HG03064 (cell line): ENCODE measurements around the gene LMNTD2.

Experiments used
- ATAC-seq: cut with Tn5 transposase; IDR thresholded peaks from one replicate; pipeline ENCODE4 v1.9.1; 2021; ENCODE audit warnings: low read depth; ENCODE audit not compliant: unreplicated experiment

The LMNTD2 gene

GRCh38 chr11:560305-561147 lies at the start of gene LMNTD2, which contains the start of gene RASSF7:
TSS of gene LMNTD2 (minus strand) at chr11:560738. CDS start at chr11:560716, 22 bp downstream.
TSS of gene RASSF7 (plus strand) at chr11:560970. CDS start at chr11:561769, 799 bp downstream.
- peak; percentile 58 for ATAC-seq

- no peak for ATAC-seq
Measured at GRCh38 chr11:609341-609811, 48.8 kb upstream of the LMNTD2 start.

- no peak for ATAC-seq
Measured at GRCh38 chr11:608791-609251, 48.3 kb upstream of the LMNTD2 start.

- no peak for ATAC-seq
Measured at GRCh38 chr11:607971-608659, 47.6 kb upstream of the LMNTD2 start.

DNA sequence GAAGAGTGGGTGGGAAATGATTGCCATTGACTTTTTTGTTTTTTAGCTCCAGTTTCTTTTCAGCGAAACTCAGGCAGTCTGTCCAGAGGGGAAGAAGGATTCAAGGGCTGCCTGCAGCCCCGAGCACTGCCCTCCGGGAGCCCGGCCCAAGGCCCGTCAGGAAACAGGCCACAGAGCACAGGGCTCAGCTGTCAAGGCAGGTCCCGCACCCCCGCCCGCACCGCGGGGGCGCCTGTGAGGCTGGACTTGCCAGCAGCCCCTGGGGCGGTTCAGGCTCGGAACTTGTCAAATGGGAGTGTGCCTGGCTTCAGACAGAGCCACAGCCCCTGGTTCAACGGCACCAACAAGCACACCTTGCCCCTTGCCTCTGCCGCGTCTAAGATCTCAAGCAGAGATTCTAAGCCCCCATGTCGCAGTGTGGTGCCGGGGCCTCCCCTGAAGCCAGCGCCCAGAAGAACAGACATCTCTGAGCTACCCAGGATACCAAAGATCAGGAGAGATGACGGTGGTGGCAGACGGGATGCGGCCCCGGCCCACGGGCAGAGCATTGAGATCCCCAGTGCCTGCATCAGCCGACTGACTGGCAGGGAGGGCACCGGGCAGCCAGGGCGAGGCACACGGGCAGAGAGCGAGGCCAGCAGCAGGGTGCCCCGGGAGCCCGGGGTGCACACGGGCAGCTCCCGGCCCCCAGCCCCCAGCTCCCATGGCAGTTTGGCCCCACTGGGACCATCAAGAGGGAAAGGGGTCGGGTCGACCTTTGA lies 46.7 kb upstream of the LMNTD2 start:
- ATAC-seq, result no peak

DNA sequence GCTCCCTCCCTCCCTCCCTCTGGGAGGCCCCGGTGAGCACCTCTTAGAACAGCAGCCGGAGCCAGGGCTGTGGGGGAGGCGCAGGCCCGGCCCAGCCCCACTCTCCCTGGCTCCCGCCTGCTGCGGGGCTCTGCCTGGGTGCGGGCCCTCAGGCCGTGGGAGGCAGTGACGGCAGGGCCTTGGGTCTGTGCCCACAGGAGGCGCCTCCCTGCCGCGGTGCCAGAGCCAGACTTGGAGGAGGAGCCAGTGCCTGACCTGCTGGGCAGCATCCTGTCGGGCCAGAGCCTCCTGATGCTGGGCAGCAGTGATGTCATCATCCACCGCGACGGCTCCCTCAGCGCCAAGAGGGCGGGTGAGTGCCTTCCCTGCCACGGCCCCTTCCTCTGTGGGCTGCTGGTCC lies 45.7 kb upstream of the LMNTD2 start:
- ATAC-seq, result no peak

- ATAC-seq, result no peak
Measured at GRCh38 chr11:605286-606129, 45.0 kb upstream of the LMNTD2 start.

- no peak for ATAC-seq
Measured at GRCh38 chr11:603154-603553, 42.6 kb upstream of the LMNTD2 start.

DNA sequence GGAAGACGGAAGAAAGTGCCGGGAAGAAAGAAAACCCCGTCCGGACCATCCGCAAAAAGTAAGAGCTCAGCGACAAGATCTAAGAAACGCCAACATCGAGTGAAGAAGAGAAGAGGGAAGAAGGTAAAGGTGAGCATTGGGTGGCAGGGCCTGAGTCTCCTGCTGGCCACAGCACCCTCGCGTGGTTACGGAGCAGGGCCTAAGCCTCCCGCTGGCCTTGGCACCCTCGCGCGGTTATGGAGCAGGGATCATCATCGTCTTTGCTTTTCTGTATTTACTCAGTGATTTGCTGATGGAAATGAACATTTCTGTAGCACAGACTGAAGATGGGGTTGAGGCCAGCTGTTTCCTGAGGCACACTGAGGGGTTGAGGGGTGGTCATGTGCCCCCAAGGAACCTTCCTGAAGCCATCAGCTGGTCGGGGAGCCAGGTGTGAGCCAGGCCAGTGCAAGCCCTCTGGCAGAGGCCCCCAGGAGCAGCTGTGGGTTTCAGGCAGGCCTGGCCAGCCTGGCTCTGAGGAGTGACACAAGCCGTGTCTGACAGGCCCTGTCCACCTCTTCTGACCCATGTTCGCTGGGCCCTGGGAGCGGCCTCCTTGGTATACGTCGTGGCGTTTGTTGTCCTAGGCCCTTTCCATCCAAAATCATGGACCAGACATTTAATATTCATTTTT lies 41.2 kb upstream of the LMNTD2 start:
- ATAC-seq, result no peak

GRCh38 chr11:598005-598680 lies 37.6 kb upstream of the LMNTD2 start:
- ATAC-seq, result no peak

- no peak for ATAC-seq
Measured at GRCh38 chr11:597166-597725, 36.7 kb upstream of the LMNTD2 start.

DNA sequence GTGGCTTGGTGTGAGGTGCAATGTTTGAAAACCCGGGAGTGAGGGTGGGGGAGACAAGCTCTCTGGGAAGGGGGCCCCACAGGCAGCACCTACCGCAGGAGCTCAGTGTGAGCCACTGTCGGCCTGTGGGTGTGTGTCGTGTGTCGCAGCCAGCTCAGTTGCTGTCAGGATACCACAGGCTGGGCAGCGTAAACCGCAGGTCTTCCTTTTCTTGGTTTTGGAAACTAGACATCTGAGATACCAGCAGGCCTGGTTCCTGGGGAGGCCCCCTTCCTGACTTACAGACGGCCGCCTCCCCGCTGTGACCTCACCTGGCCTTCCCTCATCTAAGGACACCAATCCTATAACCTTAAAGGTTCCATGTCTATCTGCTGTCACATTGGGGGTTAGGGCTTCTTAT lies 35.8 kb upstream of the LMNTD2 start:
- ATAC-seq, result no peak

DNA sequence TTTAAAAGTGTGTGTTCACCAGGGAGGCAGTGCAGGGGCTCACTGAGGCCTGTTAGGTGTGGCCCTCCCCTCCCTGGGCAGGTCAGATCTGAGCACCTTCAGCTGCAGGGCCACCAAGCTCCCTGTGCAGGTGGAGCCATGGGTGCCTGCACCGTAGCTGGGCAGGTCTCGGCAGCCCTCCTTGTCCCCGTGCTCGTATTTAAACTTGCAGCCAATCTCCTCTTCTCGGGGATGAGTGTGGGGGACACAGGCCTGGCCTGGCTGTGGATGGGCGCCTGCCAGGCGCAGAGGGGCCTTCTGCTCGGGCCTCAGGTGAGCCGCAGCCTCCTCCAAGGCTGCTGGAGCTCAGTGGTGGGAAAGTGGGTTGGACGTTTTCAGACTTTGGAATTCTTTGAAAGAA lies 34.9 kb upstream of the LMNTD2 start:
- ATAC-seq, result no peak

DNA sequence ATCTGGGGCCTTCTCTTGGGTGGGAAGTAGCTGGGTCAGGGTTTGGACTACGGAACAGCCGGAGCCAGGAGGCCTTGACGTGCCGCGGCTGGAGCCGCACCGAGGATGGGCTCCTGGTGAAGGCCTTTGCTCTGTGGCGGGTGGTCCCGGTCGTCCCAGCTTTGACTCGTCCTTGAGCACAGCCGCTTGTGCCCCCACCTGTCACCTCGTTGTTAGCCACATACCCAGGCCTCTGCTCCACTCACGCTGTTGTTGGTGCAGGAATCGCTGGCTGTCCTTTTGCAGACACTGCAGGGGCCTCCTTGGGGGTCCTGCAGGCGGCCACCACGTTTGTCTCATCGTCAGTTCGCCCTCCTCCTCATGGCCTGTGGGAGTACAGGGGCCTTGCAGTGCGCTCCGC lies 32.8 kb upstream of the LMNTD2 start:
- no peak for ATAC-seq

DNA sequence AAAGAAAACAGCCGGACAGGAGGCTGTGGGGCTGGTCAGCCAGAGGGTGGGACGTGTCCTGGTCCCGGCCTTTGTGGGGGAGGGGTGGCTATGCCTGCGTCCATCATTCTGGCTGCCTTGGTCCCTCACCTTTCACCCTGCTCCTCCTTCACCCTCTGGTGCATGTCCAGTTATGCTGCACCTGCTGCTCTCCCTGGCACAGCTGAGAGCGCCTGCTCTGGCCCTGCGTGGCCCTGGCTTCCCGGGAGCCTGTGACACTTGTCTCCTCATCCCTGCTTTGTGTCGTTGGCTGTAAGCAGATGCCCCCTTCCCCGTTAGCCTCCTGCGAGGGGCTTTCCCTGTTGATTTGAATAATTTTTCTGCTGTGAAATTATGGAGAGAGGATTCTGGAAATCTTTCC lies 32.4 kb upstream of the LMNTD2 start:
- ATAC-seq, result no peak

GRCh38 chr11:592501-592900 lies 32.0 kb upstream of the LMNTD2 start:
- no peak for ATAC-seq

- ATAC-seq, result no peak
Measured at GRCh38 chr11:590997-591396, 30.5 kb upstream of the LMNTD2 start.

DNA sequence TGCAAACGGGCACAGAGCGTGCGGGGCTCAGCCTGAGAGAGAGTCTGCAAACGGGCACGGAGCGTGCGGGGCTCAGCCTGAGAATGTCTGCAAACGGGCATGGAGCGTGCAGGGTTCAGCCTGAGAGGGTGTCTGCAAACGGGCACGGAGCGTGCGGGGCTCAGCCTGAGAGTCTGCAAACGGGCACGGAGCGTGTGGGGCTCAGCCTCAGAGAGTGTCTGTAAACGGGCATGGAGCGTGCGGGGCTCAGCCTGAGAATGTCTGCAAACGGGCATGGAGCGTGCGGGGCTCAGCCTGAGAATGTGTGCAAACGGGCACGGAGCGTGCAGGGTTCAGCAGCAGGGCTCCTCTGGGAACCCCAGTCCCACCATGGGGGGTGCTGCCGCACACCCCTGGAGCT lies 29.3 kb upstream of the LMNTD2 start:
- no peak for ATAC-seq

DNA sequence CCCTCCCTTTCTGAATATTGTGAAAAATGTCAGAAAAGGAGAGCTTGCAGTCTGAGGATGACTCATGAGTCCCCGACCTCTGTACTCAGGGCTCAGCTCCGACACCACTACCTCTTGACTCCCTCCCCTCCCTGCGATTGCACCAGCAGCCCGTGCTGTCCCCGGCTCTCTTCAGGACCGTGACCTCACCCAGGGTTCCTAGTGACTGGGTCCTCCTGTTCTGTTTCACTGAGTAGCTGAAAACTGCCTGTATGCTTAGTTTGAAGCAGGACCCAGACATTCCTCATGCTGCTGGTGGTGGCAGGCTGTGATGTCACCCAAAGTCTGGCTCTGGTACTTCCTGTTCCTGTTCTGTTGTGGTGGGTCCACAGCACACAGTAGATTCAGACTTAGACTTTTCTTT lies 27.4 kb upstream of the LMNTD2 start:
- ATAC-seq, result no peak
